HepG2 (cell line): ENCODE measurements around the gene DPEP3. TPM values are rescaled to one million over a fixed set of nuclear protein-coding genes. Genes with fewer than 3 reads are reported as not detected.

ENCODE experiments used
- KLF9 ChIP-seq: IDR thresholded peaks from 2 replicates; pipeline ENCODE4 v1.6.1; 2016; ENCODE audit warnings: low read depth
- MTF1 ChIP-seq: sonication (generic); formaldehyde crosslinking; IDR thresholded peaks from 2 replicates; pipeline ENCODE4 v1.5.0; 2020; ENCODE audit warnings: missing genetic modification reagents
- POLR2AphosphoS2 ChIP-seq: IDR thresholded peaks from 2 replicates; pipeline ENCODE4 v1.6.1; 2011; ENCODE audit warnings: low read depth, low read length, improper control_type of control experiment
- RFX1 ChIP-seq: fragments of 450-650 bp; IDR thresholded peaks from 2 replicates; pipeline ENCODE4 v1.6.1; 2017
- RXRB ChIP-seq: IDR thresholded peaks from 2 replicates; pipeline ENCODE4 v1.6.1; 2016; ENCODE audit warnings: borderline replicate concordance, missing genetic modification reagents, missing compliant biosample characterization
- SMYD3 ChIP-seq: sonication (generic); formaldehyde crosslinking; IDR thresholded peaks from 2 replicates; pipeline ENCODE4 v1.8.1; 2023; ENCODE audit warnings: mild to moderate bottlenecking, missing genetic modification reagents
- TEAD3 ChIP-seq: optimal IDR thresholded peaks from 2 replicates; pipeline ENCODE3; 2016; ENCODE audit warnings: borderline replicate concordance
- TP53 ChIP-seq: sonication (generic); formaldehyde crosslinking; conservative IDR thresholded peaks from 2 replicates; pipeline ENCODE4 v1.4.0; 2020; ENCODE audit warnings: missing genetic modification reagents
- ZBTB3 ChIP-seq: sonication (generic); formaldehyde crosslinking; IDR thresholded peaks from 2 replicates; pipeline ENCODE4 v1.4.0; 2020; ENCODE audit warnings: low read depth, mild to moderate bottlenecking, moderate library complexity, missing genetic modification reagents, borderline replicate concordance
- ZNF501 ChIP-seq: sonication (generic); formaldehyde crosslinking; IDR thresholded peaks from 2 replicates; pipeline ENCODE4 v1.5.1; 2020; ENCODE audit warnings: mild to moderate bottlenecking, moderate library complexity, missing genetic modification reagents
- ZNF772 ChIP-seq: sonication (generic); formaldehyde crosslinking; IDR thresholded peaks from 2 replicates; pipeline ENCODE4 v1.5.0; 2020; ENCODE audit warnings: mild to moderate bottlenecking, missing genetic modification reagents
- ZNF776 ChIP-seq: sonication (generic); formaldehyde crosslinking; IDR thresholded peaks from 2 replicates; pipeline ENCODE4 v1.4.0; 2020; ENCODE audit warnings: mild to moderate bottlenecking, missing genetic modification reagents
- ZNF839 ChIP-seq: sonication (generic); formaldehyde crosslinking; IDR thresholded peaks from 2 replicates; pipeline ENCODE4 v1.4.0; 2020; ENCODE audit warnings: missing genetic modification reagents, mild to moderate bottlenecking, borderline replicate concordance
- polyA plus RNA-seq, 8 experiments: library from polyadenylated mRNA; depleted of rRNA in 3 of 8; stranded (reverse) in 7 of 8; unstranded in 1 of 8; fragments of >200 nt; fragmentation: Illumina TruSeq in 4 of 8; extraction: Trizol in 4 of 8; gene quantifications; 2 replicates each; pipeline versions ENCODE4 v1.2.1 to v1.2.3, GENCODE V29; 2011 to 2016; ENCODE audit warnings: low read depth in 4 of 8, missing spikeins in 1 of 8, mixed read lengths in 1 of 8; ENCODE audit not compliant: insufficient read depth in 1 of 8
- total RNA-seq, 5 experiments: library from RNA; depleted of rRNA; stranded (reverse); fragments of >200 nt; fragmentation: Illumina TruSeq; extraction: Trizol; gene quantifications; 2 replicates each; pipeline ENCODE4 v1.2.3, GENCODE V29; 2016; ENCODE audit warnings: low read depth in 1 of 5
- TF ChIP-seq, protein P1 (sequence below): sonication (generic); formaldehyde crosslinking; IDR thresholded peaks from 2 replicates; pipeline ENCODE4 v1.5.1; 2020; ENCODE audit warnings: missing genetic modification reagents, mild to moderate bottlenecking, borderline replicate concordance
- TF ChIP-seq, protein P2 (sequence below): sonication (generic); formaldehyde crosslinking; IDR thresholded peaks from 2 replicates; pipeline ENCODE4 v1.5.1; 2020; ENCODE audit warnings: mild to moderate bottlenecking, moderate library complexity, missing genetic modification reagents
- TF ChIP-seq, protein P3 (sequence below): sonication (generic); formaldehyde crosslinking; IDR thresholded peaks from 2 replicates; pipeline ENCODE4 v1.4.0; 2020; ENCODE audit warnings: missing genetic modification reagents
- TF ChIP-seq, protein P4 (sequence below): conservative IDR thresholded peaks from 2 replicates; pipeline ENCODE4 v1.6.1; 2018; ENCODE audit warnings: missing genetic modification reagents

The DPEP3 gene
- total and polyA plus RNA-seq, 2 of the 13 experiments (the other 11 are each of a cell fraction or from before 2014, with no cell fraction given) = not detected

GRCh38 chr16:68022728-68023537, 42.6 kb upstream of the DPEP3 start, which contains the start of the genes DDX28 and DUS2 (continued):
- TF ChIP-seq, protein P1, sequence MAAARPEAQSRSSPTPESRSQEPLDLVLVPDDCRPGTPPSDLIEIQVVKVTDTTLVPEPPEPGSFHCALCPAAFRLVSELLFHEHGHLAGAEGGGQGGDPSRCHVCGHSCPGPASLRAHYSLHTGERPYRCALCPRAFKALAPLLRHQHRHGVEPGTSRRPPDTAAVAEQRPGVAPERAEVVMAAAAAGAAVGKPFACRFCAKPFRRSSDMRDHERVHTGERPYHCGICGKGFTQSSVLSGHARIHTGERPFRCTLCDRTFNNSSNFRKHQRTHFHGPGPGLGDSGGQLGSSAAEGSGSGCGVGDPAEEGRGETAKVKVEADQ (CRISPR knock-in tag) = no peak; the same call in 1 of the 2 replicates
- TF ChIP-seq ZNF772 (CRISPR knock-in tag) (peak; percentile 30; the same call in 1 of the 2 replicates), KLF9 (no peak), TEAD3 (peak; percentile 80), RXRB (CRISPR knock-in tag) (peak; percentile 90), ZNF501 (CRISPR knock-in tag) (peak; percentile 99), ZNF776 (CRISPR knock-in tag) (peak; percentile 90), SMYD3 (peak; percentile 97; the same call in 1 of the 2 replicates), ZBTB3 (CRISPR knock-in tag) (peak; percentile 90), TP53 (CRISPR knock-in tag) (peak; percentile 81), ZNF839 (CRISPR knock-in tag) (peak; percentile 90; the same call in 1 of the 2 replicates), MTF1 (CRISPR knock-in tag) (no peak), RFX1 (no peak), POLR2AphosphoS2 (0 out of 2 replicates have a peak, but pooled peaks have one; percentile 46)
- TF ChIP-seq, protein P2, sequence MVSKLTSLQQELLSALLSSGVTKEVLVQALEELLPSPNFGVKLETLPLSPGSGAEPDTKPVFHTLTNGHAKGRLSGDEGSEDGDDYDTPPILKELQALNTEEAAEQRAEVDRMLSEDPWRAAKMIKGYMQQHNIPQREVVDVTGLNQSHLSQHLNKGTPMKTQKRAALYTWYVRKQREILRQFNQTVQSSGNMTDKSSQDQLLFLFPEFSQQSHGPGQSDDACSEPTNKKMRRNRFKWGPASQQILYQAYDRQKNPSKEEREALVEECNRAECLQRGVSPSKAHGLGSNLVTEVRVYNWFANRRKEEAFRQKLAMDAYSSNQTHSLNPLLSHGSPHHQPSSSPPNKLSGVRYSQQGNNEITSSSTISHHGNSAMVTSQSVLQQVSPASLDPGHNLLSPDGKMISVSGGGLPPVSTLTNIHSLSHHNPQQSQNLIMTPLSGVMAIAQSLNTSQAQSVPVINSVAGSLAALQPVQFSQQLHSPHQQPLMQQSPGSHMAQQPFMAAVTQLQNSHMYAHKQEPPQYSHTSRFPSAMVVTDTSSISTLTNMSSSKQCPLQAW (CRISPR knock-in tag) = peak; percentile 94
- TF ChIP-seq, protein P3, sequence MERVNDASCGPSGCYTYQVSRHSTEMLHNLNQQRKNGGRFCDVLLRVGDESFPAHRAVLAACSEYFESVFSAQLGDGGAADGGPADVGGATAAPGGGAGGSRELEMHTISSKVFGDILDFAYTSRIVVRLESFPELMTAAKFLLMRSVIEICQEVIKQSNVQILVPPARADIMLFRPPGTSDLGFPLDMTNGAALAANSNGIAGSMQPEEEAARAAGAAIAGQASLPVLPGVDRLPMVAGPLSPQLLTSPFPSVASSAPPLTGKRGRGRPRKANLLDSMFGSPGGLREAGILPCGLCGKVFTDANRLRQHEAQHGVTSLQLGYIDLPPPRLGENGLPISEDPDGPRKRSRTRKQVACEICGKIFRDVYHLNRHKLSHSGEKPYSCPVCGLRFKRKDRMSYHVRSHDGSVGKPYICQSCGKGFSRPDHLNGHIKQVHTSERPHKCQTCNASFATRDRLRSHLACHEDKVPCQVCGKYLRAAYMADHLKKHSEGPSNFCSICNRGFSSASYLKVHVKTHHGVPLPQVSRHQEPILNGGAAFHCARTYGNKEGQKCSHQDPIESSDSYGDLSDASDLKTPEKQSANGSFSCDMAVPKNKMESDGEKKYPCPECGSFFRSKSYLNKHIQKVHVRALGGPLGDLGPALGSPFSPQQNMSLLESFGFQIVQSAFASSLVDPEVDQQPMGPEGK (CRISPR knock-in tag) = peak; percentile 68
- TF ChIP-seq, protein P4, sequence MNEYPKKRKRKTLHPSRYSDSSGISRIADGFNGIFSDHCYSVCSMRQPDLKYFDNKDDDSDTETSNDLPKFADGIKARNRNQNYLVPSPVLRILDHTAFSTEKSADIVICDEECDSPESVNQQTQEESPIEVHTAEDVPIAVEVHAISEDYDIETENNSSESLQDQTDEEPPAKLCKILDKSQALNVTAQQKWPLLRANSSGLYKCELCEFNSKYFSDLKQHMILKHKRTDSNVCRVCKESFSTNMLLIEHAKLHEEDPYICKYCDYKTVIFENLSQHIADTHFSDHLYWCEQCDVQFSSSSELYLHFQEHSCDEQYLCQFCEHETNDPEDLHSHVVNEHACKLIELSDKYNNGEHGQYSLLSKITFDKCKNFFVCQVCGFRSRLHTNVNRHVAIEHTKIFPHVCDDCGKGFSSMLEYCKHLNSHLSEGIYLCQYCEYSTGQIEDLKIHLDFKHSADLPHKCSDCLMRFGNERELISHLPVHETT (CRISPR knock-in tag) = peak; percentile 65; the same call in 1 of the 2 replicates
